HUES48 (cell line): ENCODE data around the gene LINC00237.

ENCODE experiments used
- H3K27ac ChIP-seq: one replicate; pipeline ENCODE4 v1.7.0; 2013; ENCODE audit warnings: low read depth, low read length, inconsistent platforms
- H3K27me3 ChIP-seq: 2 replicates; pipeline ENCODE4 v1.6.1; 2013; ENCODE audit warnings: mild to moderate bottlenecking, low read length; ENCODE audit not compliant: control insufficient read depth, insufficient read depth
- H3K36me3 ChIP-seq: 2 replicates; pipeline ENCODE4 v1.6.1; 2013; ENCODE audit warnings: low read length; ENCODE audit not compliant: control insufficient read depth, insufficient read depth
- H3K4me1 ChIP-seq: 2 replicates; pipeline ENCODE4 v1.6.1; 2013; ENCODE audit warnings: mild to moderate bottlenecking, low read length; ENCODE audit not compliant: control insufficient read depth, insufficient read depth
- H3K4me3 ChIP-seq: 2 replicates; pipeline ENCODE4 v1.5.1; 2013; ENCODE audit warnings: mild to moderate bottlenecking, low read depth, low read length
- H3K9ac ChIP-seq: 2 replicates; pipeline ENCODE4 v1.6.1; 2013; ENCODE audit warnings: mild to moderate bottlenecking, low read depth, low read length, moderate library complexity
- H3K9me3 ChIP-seq: 2 replicates; pipeline ENCODE4 v1.6.1; 2013; ENCODE audit warnings: low read length; ENCODE audit not compliant: control insufficient read depth, insufficient read depth

The LINC00237 gene

GRCh38 chr20:21125072-21125848 is 19.1 kb upstream of the LINC00237 start:
- Histone ChIP-seq H3K4me3 (peak overlapping the region; percentile 64), H3K9me3 (0 out of 2 replicates have a peak, but pooled peaks cover 3% of the 10 kb centered on the region), H3K27me3 (no peaks in the 10 kb centered on the region), H3K27ac (peak overlapping the region; percentile 35), H3K9ac (0 out of 2 replicates have a peak overlapping the region, but pooled peaks have one; percentile 29), H3K4me1 (peaks cover 24% of the 10 kb centered on the region), H3K36me3 (no peaks in the 10 kb centered on the region)

DNA sequence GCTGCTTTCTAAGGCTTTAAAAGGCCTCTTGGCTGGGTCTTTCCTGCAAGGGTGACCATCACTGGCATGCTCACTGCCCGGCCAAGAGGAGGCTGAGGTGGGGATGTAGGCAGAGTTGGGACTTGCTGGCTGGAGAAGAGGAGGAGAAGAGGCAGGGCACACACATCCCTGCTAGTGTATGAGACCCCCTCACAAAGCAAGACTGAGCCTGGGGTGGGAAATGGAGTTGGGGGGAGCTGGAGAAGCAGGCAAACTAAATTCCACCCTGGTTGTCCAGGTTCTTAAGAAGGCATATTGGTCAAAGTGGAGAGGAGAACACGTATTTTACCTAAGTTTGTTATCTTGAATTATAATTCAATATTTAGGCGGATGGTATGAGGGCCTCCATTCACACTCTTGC is 18.0 kb upstream of the LINC00237 start:
- Histone ChIP-seq H3K9ac (no peak overlapping the region), H3K36me3 (no peaks in the 10 kb centered on the region), H3K27ac (no peak overlapping the region), H3K9me3 (0 out of 2 replicates have a peak, but pooled peaks cover 3% of the 10 kb centered on the region), H3K4me3 (no peak overlapping the region), H3K4me1 (peaks cover 18% of the 10 kb centered on the region), H3K27me3 (no peaks in the 10 kb centered on the region)

GRCh38 chr20:21118782-21119181 is 12.6 kb upstream of the LINC00237 start:
- Histone ChIP-seq H3K27ac (no peak overlapping the region), H3K36me3 (no peaks in the 10 kb centered on the region), H3K27me3 (no peaks in the 10 kb centered on the region; the same call in 1 of the 2 replicates), H3K9me3 (0 out of 2 replicates have a peak, but pooled peaks cover 3% of the 10 kb centered on the region), H3K9ac (no peak overlapping the region), H3K4me3 (no peak overlapping the region), H3K4me1 (no peaks in the 10 kb centered on the region)

- H3K4me3 ChIP-seq: no peak overlapping the region
- H3K9me3 ChIP-seq: 0 out of 2 replicates have a peak, but pooled peaks cover 3% of the 10 kb centered on the region
These were observed 12.0 kb upstream of the LINC00237 start for GRCh38 chr20:21118138-21118537.

GRCh38 chr20:21117521-21117920 is 11.4 kb upstream of the LINC00237 start:
- no peak overlapping the region for H3K27ac ChIP-seq
- 0 out of 2 replicates have a peak, but pooled peaks cover 3% of the 10 kb centered on the region for H3K9me3 ChIP-seq
- H3K9ac ChIP-seq: no peak overlapping the region
- H3K4me1 ChIP-seq: no peaks in the 10 kb centered on the region
- H3K4me3 ChIP-seq: no peak overlapping the region
- H3K36me3 ChIP-seq: no peaks in the 10 kb centered on the region
- H3K27me3 ChIP-seq: no peaks in the 10 kb centered on the region; the same call in 1 of the 2 replicates

More at GRCh38 chr20:21118138-21118537, 12.0 kb upstream of the LINC00237 start:
- Histone ChIP-seq H3K9ac (no peak overlapping the region), H3K4me1 (no peaks in the 10 kb centered on the region), H3K27ac (no peak overlapping the region), H3K27me3 (no peaks in the 10 kb centered on the region; the same call in 1 of the 2 replicates), H3K36me3 (no peaks in the 10 kb centered on the region)

DNA sequence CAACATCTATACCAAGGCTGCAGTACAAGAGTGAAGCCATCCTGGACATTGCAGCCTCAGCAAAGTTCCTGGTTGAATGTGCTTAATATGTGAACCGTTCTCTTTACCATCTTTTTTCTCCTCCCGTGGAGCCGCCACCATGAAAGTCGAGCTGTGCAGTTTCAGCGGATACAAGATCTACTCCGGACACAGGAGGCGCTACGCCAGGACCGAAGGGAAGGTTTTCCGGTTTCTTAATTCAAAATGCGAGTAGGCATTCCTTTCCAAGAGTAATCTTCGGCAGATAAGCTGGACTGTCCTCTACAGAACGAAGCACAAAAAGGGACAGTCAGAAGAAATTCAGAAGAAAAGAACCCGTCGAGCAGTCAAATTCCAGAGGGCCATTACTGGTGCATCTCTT is 8.4 kb upstream of the LINC00237 start:
- no peaks in the 10 kb centered on the region; the same call in none of the 2 replicates for H3K27me3 ChIP-seq
- 0 out of 2 replicates have a peak, but pooled peaks cover 5% of the 10 kb centered on the region for H3K4me1 ChIP-seq
- no peak overlapping the region for H3K4me3 ChIP-seq
- no peak overlapping the region for H3K9ac ChIP-seq
- no peaks in the 10 kb centered on the region for H3K9me3 ChIP-seq
- H3K27ac ChIP-seq: no peak overlapping the region
- H3K36me3 ChIP-seq: no peaks in the 10 kb centered on the region

GRCh38 chr20:21113697-21114096 is 7.5 kb upstream of the LINC00237 start:
- peaks cover 6% of the 10 kb centered on the region for H3K27me3 ChIP-seq
- no peak overlapping the region for H3K27ac ChIP-seq
- 0 out of 2 replicates have a peak, but pooled peaks cover 5% of the 10 kb centered on the region for H3K4me1 ChIP-seq
- H3K9ac ChIP-seq: no peak overlapping the region
- no peak overlapping the region for H3K4me3 ChIP-seq
- no peaks in the 10 kb centered on the region for H3K9me3 ChIP-seq
- H3K36me3 ChIP-seq: no peaks in the 10 kb centered on the region

GRCh38 chr20:21111416-21111815 is 5.3 kb upstream of the LINC00237 start:
- Histone ChIP-seq H3K27me3 (peaks cover 29% of the 10 kb centered on the region), H3K9me3 (no peaks in the 10 kb centered on the region), H3K4me1 (peaks cover 14% of the 10 kb centered on the region; the same call in 1 of the 2 replicates), H3K36me3 (no peaks in the 10 kb centered on the region), H3K27ac (no peak overlapping the region), H3K4me3 (no peak overlapping the region), H3K9ac (no peak overlapping the region)

DNA sequence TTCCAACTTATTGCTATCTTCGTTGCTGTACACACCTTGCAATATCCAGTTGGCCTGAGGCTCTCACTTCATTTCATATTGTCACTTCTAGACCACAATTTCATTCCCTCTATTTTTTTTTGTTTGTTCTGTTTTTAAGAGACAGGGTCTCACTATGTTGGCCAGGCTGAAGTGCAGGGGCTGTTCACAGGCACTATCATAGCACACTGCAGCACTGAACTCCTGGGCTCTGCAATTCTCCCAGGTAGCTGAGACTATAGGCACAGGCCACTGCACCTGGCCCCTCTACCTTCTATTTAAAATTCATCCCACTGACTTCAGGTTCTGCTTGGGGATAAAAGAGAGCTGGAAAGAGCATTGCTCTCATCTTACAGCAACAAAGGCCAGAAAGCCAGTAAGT is 4.7 kb upstream of the LINC00237 start:
- Histone ChIP-seq H3K27ac (no peak overlapping the region), H3K36me3 (no peaks in the 10 kb centered on the region), H3K4me1 (peaks cover 15% of the 10 kb centered on the region; the same call in 1 of the 2 replicates), H3K9me3 (no peaks in the 10 kb centered on the region), H3K9ac (no peak overlapping the region), H3K27me3 (peaks cover 35% of the 10 kb centered on the region), H3K4me3 (no peak overlapping the region)

DNA sequence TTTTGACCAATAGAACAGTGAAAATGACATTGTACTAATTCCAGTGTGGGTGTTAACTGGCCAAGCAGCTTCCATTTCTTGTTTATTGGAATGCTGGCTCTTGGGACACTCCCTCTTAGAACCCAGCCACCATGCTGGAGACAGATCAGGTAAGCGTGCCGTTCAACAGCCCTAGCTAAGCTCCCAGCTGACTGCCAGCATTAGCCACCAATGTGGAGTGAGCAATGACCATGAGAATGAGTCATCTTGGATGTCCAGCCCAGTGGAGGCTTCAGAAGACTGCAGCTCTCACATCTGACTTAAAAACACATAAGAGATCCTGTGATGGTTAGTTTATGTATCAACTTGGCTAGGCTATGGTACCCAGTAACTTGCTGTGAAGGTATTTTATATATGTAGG is 3.0 kb upstream of the LINC00237 start:
- no peak overlapping the region for H3K4me3 ChIP-seq
- H3K9me3 ChIP-seq: no peaks in the 10 kb centered on the region
- H3K4me1 ChIP-seq: peaks cover 23% of the 10 kb centered on the region
- H3K36me3 ChIP-seq: no peaks in the 10 kb centered on the region
- H3K9ac ChIP-seq: no peak overlapping the region
- H3K27me3 ChIP-seq: peaks cover 52% of the 10 kb centered on the region
- no peak overlapping the region for H3K27ac ChIP-seq
